ENCODE data around the gene RSU1.

Gene RSU1

GRCh38 chr10:16681521-16681920 is 135.7 kb downstream of the RSU1 start:
- TF ChIP-seq CTCF (IDR thresholded peaks at IDR 0.05; ENCODE audit: control extremely low read depth, extremely low read depth, low read depth, missing control alignments), result no peak
- CTCF ChIA-PET, result no interaction called here
- no peak for DNase-seq (ENCODE audit: extremely low spot score)
- POLR2A ChIA-PET, result no interaction called here

GRCh38 chr10:16679511-16679910 is 137.7 kb downstream of the RSU1 start:
- no peak for TF ChIP-seq CTCF (IDR thresholded peaks at IDR 0.05; ENCODE audit: control extremely low read depth, extremely low read depth, low read depth, missing control alignments)

GRCh38 chr10:16675334-16675733 is 141.9 kb downstream of the RSU1 start:
- ChIA-PET CTCF (no interaction called here), POLR2A (no interaction called here)
- no peak for DNase-seq (ENCODE audit: extremely low spot score)
- no peak for TF ChIP-seq CTCF (IDR thresholded peaks at IDR 0.05; ENCODE audit: control extremely low read depth, extremely low read depth, low read depth, missing control alignments)

More at GRCh38 chr10:16679511-16679910, 137.7 kb downstream of the RSU1 start:
- POLR2A ChIA-PET, result no interaction called here
- no peak for DNase-seq (ENCODE audit: extremely low spot score)
- CTCF ChIA-PET, result no interaction called here

- ChIA-PET POLR2A (no interaction called here), CTCF (no interaction called here)
- DNase-seq (ENCODE audit: extremely low spot score), result no peak
Observed at GRCh38 chr10:16674147-16674703, 143.0 kb downstream of the RSU1 start.

GRCh38 chr10:16673443-16673842 is 143.8 kb downstream of the RSU1 start:
- POLR2A ChIA-PET, result no interaction called here
- CTCF ChIA-PET, result no interaction called here
- no peak for TF ChIP-seq CTCF (IDR thresholded peaks at IDR 0.05; ENCODE audit: control extremely low read depth, extremely low read depth, low read depth, missing control alignments)
- DNase-seq (ENCODE audit: extremely low spot score), result no peak

More at GRCh38 chr10:16674147-16674703, 143.0 kb downstream of the RSU1 start:
- no peak for TF ChIP-seq CTCF (IDR thresholded peaks at IDR 0.05; ENCODE audit: control extremely low read depth, extremely low read depth, low read depth, missing control alignments)

- CTCF ChIA-PET, result no interaction called here
- TF ChIP-seq CTCF (IDR thresholded peaks at IDR 0.05; ENCODE audit: control extremely low read depth, extremely low read depth, low read depth, missing control alignments), result no peak
- POLR2A ChIA-PET, result interaction anchor here (0.6 kb wide), 1 partner anchor 9 kb away, joined by 13 read pairs; no protein-coding TSS in a partner anchor
- DNase-seq (ENCODE audit: extremely low spot score), result no peak
Observed at GRCh38 chr10:16663444-16663843, 153.8 kb downstream of the RSU1 start.

- CTCF ChIA-PET, result no interaction called here
- DNase-seq (ENCODE audit: extremely low spot score), result no peak
- POLR2A ChIA-PET, result no interaction called here
- TF ChIP-seq CTCF (IDR thresholded peaks at IDR 0.05; ENCODE audit: control extremely low read depth, extremely low read depth, low read depth, missing control alignments), result no peak
Observed at GRCh38 chr10:16662923-16663322, 154.3 kb downstream of the RSU1 start.
